Fibroblast of lung (primary cell): ENCODE results near the gene UVRAG.

ENCODE experiments used
- CTCF ChIP-seq, 2 donors: IDR thresholded peaks in 1 of 2; conservative IDR thresholded peaks in 1 of 2; 1 replicate in 1 of 2; 2 replicates in 1 of 2; pipeline ENCODE4 v1.5.1; 2011 to 2012; ENCODE audit warnings: low read length in 2 of 2, control low read depth in 1 of 2, inconsistent platforms in 1 of 2, low read depth in 1 of 2, mild to moderate bottlenecking in 1 of 2
- EZH2 ChIP-seq: IDR thresholded peaks from 2 replicates; pipeline ENCODE4 v1.5.1; 2012; ENCODE audit warnings: low read length, control low read depth, mild to moderate bottlenecking; ENCODE audit errors: missing control alignments

DNA sequence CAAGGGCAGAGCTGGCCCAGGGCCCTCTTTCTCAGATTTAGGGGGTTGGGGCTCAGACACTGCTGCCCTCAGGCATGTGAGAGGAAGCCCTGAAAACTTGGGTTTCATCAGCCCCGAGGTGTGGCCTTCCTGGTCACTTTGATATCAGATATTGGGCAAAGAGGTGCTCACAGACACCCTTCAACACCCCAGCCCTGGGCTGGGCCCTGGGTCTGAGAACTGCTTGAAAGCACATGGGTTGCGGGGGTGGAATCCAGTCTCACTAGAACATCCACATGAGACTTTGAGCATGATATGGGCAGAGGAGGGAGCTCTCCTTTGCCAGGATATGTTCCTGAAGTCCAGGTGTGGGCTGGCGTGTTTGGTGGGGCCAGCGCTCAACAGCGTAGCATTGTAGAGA is 36.0 kb upstream of the UVRAG start:
- TF ChIP-seq CTCF (conservative IDR thresholded peaks at IDR 0.05 in 1 of 2, IDR thresholded peaks at IDR 0.05 in 1 of 2; ENCODE audit: low read depth in 1 of 2, low read length in 2 of 2) (no peak), EZH2 (no peak)
